Kidney (tissue), 14 donors: ENCODE data around the gene ATP6V0D1. TPM values are rescaled to one million over a fixed set of nuclear protein-coding genes. Genes with fewer than 3 reads are reported as not detected.

Experiments used
- DNase-seq, 5 donors: peaks; one replicate each; pipeline ENCODE4 v3.0.0-alpha.2; 2013 to 2020
- FAIRE-seq: peaks from 2 replicates; lab custom pipeline; 2012; peaks lifted over from hg19 to GRCh38; lab: Jason Lieb, UNC
- H3K27ac ChIP-seq, 2 donors: one replicate each; pipeline ENCODE4 v1.7.0; 2013; ENCODE audit warnings: low read depth in 2 of 2, low read length in 2 of 2, inconsistent platforms in 1 of 2
- H3K27me3 ChIP-seq: one replicate; pipeline ENCODE4 v1.7.1; 2013; ENCODE audit warnings: low read length, inconsistent platforms; ENCODE audit not compliant: control insufficient read depth, insufficient read depth
- H3K36me3 ChIP-seq, 3 donors: one replicate each; pipeline versions ENCODE4 v1.7.0 to v1.7.1; 2013; ENCODE audit warnings: low read length in 3 of 3, control low read depth in 1 of 3, inconsistent platforms in 1 of 3; ENCODE audit not compliant: insufficient read depth in 3 of 3, control insufficient read depth in 2 of 3
- H3K4me1 ChIP-seq, 3 donors: one replicate each; pipeline versions ENCODE4 v1.7.0 to v1.7.1; 2013; ENCODE audit warnings: low read length in 3 of 3, inconsistent platforms in 1 of 3, low read depth in 1 of 3; ENCODE audit not compliant: control insufficient read depth in 2 of 3, insufficient read depth in 2 of 3
- H3K4me3 ChIP-seq, 3 donors: one replicate each; pipeline versions ENCODE4 v1.7.0 to v1.8.1; 2013; ENCODE audit warnings: low read length in 3 of 3, control low read depth in 1 of 3, inconsistent platforms in 1 of 3
- H3K9ac ChIP-seq, 3 donors: one replicate each; pipeline versions ENCODE4 v1.7.0 to v1.7.1; 2013; ENCODE audit warnings: low read length in 3 of 3, control low read depth in 1 of 3, inconsistent platforms in 1 of 3
- H3K9me3 ChIP-seq, 3 donors: one replicate each; pipeline versions ENCODE4 v1.7.0 to v1.7.1; 2013; ENCODE audit warnings: low read length in 3 of 3, control low read depth in 1 of 3, inconsistent platforms in 1 of 3; ENCODE audit not compliant: control insufficient read depth in 2 of 3, insufficient read depth in 1 of 3
- CTCF ChIP-seq: IDR thresholded peaks from 3 replicates; pipeline ENCODE4 v1.5.1; 2012; ENCODE audit warnings: mild to moderate bottlenecking, moderate library complexity, borderline replicate concordance; ENCODE audit not compliant: insufficient read depth; ENCODE audit errors: extremely low read depth
- intact Hi-C: fragments of 100-400 bp; cut with DNase I; formaldehyde crosslinking; loops from one replicate; pipeline ENCODE4 v1.11.1; 2022
- polyA plus RNA-seq: library from polyadenylated mRNA; stranded (reverse); fragments of 350-450 nt; fragmentation: Illumina TruSeq; extraction: RNeasy Lipid Tissue Mini Kit (QIAGEN cat#74804); gene quantifications from one replicate; pipeline ENCODE4 v1.2.3, GENCODE V29; 2014; ENCODE audit warnings: low read depth, low replicate concordance; ENCODE audit not compliant: insufficient read depth
- total RNA-seq: library from RNA; stranded (reverse); fragmentation: NEBNext Ultra II Directional; extraction: Animal tissue kit (Norgen Biotek cat#: 25700); gene quantifications from one replicate; pipeline ENCODE4 v1.2.1, GENCODE V29; 2021
- donor health status: control.
- donor health status: control.
- donor health status: control.
- donor health status: control.
- donor health status: control.
- donor health status: DM: yes; HTN: yes; CAD: no.
- donor health status: Normal renal cell carcinoma (clear cell type).

ATP6V0D1 gene
- total and polyA plus RNA-seq, 2 donors from 2014 or later: 100 to 208 TPM

GRCh38 chr16:67449336-67449735 is 31.6 kb downstream of the ATP6V0D1 start:
- intact Hi-C loops: no loop called here
- H3K9me3 ChIP-seq: no peaks in the 10 kb centered on the region
- H3K27ac ChIP-seq: peak overlapping the region; percentile 28 to 72
- no peaks in the 10 kb centered on the region for H3K27me3 ChIP-seq
- FAIRE-seq (no peak), DNase-seq (no peak)
- peaks cover 0 to 16% (median 10%) of the 10 kb centered on the region in 3 donors for H3K36me3 ChIP-seq
- peak overlapping the region in 1 of 3 donors; percentile 48 for H3K9ac ChIP-seq
- peaks cover 0 to 65% (median 64%) of the 10 kb centered on the region in 3 donors for H3K4me1 ChIP-seq
- no peak overlapping the region for H3K4me3 ChIP-seq
- TF ChIP-seq CTCF: no peak

DNA sequence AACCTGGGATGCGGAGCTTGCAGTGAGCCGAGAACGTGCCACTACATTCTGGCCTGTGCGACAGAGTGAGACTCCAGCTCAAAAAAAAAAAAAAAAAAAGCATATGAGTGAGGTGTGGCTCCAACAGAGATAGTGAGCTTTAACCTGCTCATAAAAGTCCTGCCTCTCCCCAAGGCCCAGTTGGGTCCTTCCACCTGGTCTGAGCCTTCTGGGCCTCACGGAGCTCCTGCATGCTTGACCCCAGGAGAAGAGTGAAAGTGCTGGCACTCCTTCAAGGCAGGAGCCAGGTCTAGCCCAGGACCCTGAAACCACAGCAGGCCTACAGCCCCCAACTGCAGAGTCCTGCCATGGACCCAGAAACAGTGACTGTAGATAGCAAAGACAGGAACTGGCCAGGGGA is 32.4 kb downstream of the ATP6V0D1 start:
- no peaks in the 10 kb centered on the region for H3K9me3 ChIP-seq
- peak overlapping the region; percentile 21 to 72 for H3K27ac ChIP-seq
- H3K27me3 ChIP-seq: no peaks in the 10 kb centered on the region
- intact Hi-C loops: no loop called here
- peak overlapping the region in 1 of 3 donors; percentile 29 for H3K9ac ChIP-seq
- DNase-seq (no peak), FAIRE-seq (no peak)
- no peak for TF ChIP-seq CTCF
- H3K4me1 ChIP-seq: peaks cover 0 to 71% (median 68%) of the 10 kb centered on the region in 3 donors
- peaks cover 0 to 16% (median 10%) of the 10 kb centered on the region in 3 donors for H3K36me3 ChIP-seq
- H3K4me3 ChIP-seq: no peak overlapping the region

- Histone ChIP-seq H3K36me3 (peaks cover 0 to 8% (median 7%) of the 10 kb centered on the region in 3 donors), H3K27me3 (no peaks in the 10 kb centered on the region), H3K9ac (peak overlapping the region in 2 of 3 donors; percentile 30 to 77), H3K4me1 (peaks cover 0 to 78% (median 76%) of the 10 kb centered on the region in 3 donors), H3K27ac (peak overlapping the region; percentile 64 to 94), H3K4me3 (no peak overlapping the region), H3K9me3 (no peaks in the 10 kb centered on the region)
- FAIRE-seq: no peak
- intact Hi-C loops: no loop called here
- peak in 3 of 5 donors; percentile 44 to 91 (median 50) for DNase-seq
- peak; percentile 40 for TF ChIP-seq CTCF
These were observed 33.4 kb downstream of the ATP6V0D1 start for GRCh38 chr16:67447508-67448076.
